Adrenal gland (tissue), 12 donors: ENCODE data around the gene SCFD2. TPM values are rescaled to one million over a fixed set of nuclear protein-coding genes. Genes with fewer than 3 reads are reported as not detected.

Source experiments
- DNase-seq, 7 donors: peaks; one replicate each; pipeline ENCODE4 v3.0.0-alpha.2; 2019 to 2020
- H3K27ac ChIP-seq, 5 donors: fragments of 200-600 bp; sonication (generic) in 4 of 5; 1 replicate in 3 of 5; 2 replicates in 2 of 5; pipeline versions ENCODE4 v1.5.1 to v1.8.0; 2016 to 2020; ENCODE audit warnings: mild to moderate bottlenecking in 1 of 5
- H3K27me3 ChIP-seq: fragments of 200-600 bp; 2 replicates; pipeline ENCODE4 v1.8.0; 2021
- H3K36me3 ChIP-seq, 2 donors: fragments of 200-600 bp; replicated peaks in 1 of 2; 1 replicate in 1 of 2; 2 replicates in 1 of 2; pipeline versions ENCODE4 v1.5.1 to v1.8.0; 2018 to 2022
- H3K4me1 ChIP-seq, 2 donors: fragments of 200-600 bp; replicated peaks in 1 of 2; 1 replicate in 1 of 2; 2 replicates in 1 of 2; pipeline versions ENCODE4 v1.5.1 to v1.8.0; 2018 to 2021
- H3K4me3 ChIP-seq, 4 donors: fragments of 200-600 bp; sonication (generic) in 3 of 4; one replicate each; pipeline ENCODE4 v1.5.1; 2016 to 2018
- H3K9me3 ChIP-seq, 3 donors: fragments of 200-600 bp; sonication (generic) in 1 of 3; replicated peaks in 1 of 3; 1 replicate in 2 of 3; 2 replicates in 1 of 3; pipeline versions ENCODE4 v1.5.1 to v1.8.0; 2016 to 2021
- POLR2A ChIP-seq, 2 donors: fragments of 450-650 bp; IDR thresholded peaks; one replicate each; pipeline ENCODE4 v1.6.1; 2017; ENCODE audit warnings: antibody characterized with exemption in 2 of 2, mild to moderate bottlenecking in 2 of 2, moderate library complexity in 1 of 2
- WGBS, 4 donors: extraction: QIAGEN DNeasy Blood & Tissue Kit in 2 of 4; methylation state at CpG; one replicate each; pipeline versions ENCODE4 v1.1.5 to v1.1.7; 2013 to 2017; 5-methylcytosine and 5-hydroxymethylcytosine counted together
- intact Hi-C, 2 donors: fragments of 100-400 bp; cut with DNase I; formaldehyde crosslinking; loops; one replicate each; pipeline versions ENCODE4 v1.14.1 to v1.15.0; 2022 to 2023
- polyA plus RNA-seq, 3 donors: library from polyadenylated mRNA; stranded (reverse); fragments of 200-250 nt in 2 of 3; fragments of 350-450 nt in 1 of 3; fragmentation: Illumina TruSeq in 1 of 3; extraction: RNeasy Lipid Tissue Mini Kit (QIAGEN cat#74804) in 1 of 3; gene quantifications; one replicate each; pipeline ENCODE4 v1.2.3, GENCODE V29; 2013 to 2014
- total RNA-seq, 9 donors: library from RNA; depleted of rRNA in 4 of 9; stranded (reverse); fragments of >200 nt in 4 of 9; fragments of 120-200 nt in 1 of 9; fragmentation: NEBNext Ultra II Directional in 1 of 9; extraction: Animal tissue kit (Norgen Biotek cat#: 25700) in 1 of 9; gene quantifications; one replicate each; pipeline versions ENCODE4 v1.1.0 to v1.2.4, GENCODE V29; 2013 to 2023
- TF ChIP-seq, protein P1 (sequence below), 6 experiments: fragments of 450-650 bp in 4 of 6; fragments of 200-600 bp in 2 of 6; sonication (generic) in 1 of 6; IDR thresholded peaks; 1 replicate in 5 of 6; 2 replicates in 1 of 6; pipeline versions ENCODE4 v1.5.1 to v1.8.0; 2016 to 2021; ENCODE audit warnings: antibody characterized with exemption in 6 of 6, mild to moderate bottlenecking in 2 of 6, moderate library complexity in 1 of 6
- donor health status: healthy with polysubstance abuse.
- donor health status: Bipolar disorder and iron deficiency.
- donor health status: DM: yes; HTN: yes; CAD: no.
- donor health status: DM: no; HTN: no; CAD: no.
- donor health status: DM: no; HTN: no; CAD: no.
- donor health status: DM: yes; HTN: yes; CAD: no.

SCFD2 gene
- total and polyA plus RNA-seq, 12 donors = 5.2 to 34.9 (median 23.4) TPM

DNA sequence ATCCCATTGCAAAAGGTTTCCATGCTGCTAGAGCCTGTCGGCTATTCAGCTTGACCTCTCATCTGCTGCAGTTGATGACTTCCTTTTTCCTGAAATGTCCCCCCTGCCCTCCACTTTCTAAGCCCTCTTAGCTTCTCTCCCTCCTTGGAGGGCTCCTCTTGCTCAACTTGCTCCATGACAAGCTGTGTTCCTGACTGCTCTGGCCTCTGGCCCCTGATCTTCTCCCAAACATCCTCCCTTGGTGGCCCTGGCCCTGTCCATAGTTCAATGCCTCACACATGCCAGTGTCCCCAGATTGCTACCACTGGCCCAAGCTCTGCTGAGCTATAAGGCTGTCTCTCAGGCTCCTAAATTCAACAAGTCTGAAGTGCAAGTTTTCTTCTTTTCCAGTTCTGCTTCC, 474.1 kb downstream of the SCFD2 start:
- no peak for TF ChIP-seq POLR2A (IDR thresholded peaks at IDR 0.05)
- TF ChIP-seq, protein P1, sequence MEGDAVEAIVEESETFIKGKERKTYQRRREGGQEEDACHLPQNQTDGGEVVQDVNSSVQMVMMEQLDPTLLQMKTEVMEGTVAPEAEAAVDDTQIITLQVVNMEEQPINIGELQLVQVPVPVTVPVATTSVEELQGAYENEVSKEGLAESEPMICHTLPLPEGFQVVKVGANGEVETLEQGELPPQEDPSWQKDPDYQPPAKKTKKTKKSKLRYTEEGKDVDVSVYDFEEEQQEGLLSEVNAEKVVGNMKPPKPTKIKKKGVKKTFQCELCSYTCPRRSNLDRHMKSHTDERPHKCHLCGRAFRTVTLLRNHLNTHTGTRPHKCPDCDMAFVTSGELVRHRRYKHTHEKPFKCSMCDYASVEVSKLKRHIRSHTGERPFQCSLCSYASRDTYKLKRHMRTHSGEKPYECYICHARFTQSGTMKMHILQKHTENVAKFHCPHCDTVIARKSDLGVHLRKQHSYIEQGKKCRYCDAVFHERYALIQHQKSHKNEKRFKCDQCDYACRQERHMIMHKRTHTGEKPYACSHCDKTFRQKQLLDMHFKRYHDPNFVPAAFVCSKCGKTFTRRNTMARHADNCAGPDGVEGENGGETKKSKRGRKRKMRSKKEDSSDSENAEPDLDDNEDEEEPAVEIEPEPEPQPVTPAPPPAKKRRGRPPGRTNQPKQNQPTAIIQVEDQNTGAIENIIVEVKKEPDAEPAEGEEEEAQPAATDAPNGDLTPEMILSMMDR (IDR thresholded peaks at IDR 0.05) = no peak
- no peak for DNase-seq
- intact Hi-C loops = no loop called here
- Histone ChIP-seq H3K36me3 (no peaks in the 10 kb centered on the region), H3K27ac (no peak overlapping the region), H3K27me3 (no peaks in the 10 kb centered on the region), H3K4me3 (no peak overlapping the region), H3K4me1 (no peaks in the 10 kb centered on the region), H3K9me3 (no peaks in the 10 kb centered on the region)
- 59 to 80% (median 75%) methylated on average over 1 of the region's 1 CpG for WGBS, 4 donors

DNA sequence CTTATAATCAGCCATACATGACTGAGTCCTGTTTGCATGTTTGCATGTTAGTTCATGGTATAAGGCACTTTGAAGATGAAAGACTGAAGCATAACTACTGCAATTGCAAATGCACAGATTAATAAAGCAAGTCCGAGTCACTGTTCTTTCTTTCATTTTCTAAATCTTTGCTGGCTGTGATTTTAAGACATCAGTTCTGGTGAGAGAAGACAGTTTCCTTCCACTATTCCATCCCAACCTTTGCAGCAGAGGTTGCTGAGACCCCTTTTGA, 475.4 kb downstream of the SCFD2 start:
- Histone ChIP-seq H3K4me1 (no peaks in the 10 kb centered on the region), H3K9me3 (no peaks in the 10 kb centered on the region), H3K36me3 (no peaks in the 10 kb centered on the region), H3K4me3 (no peak overlapping the region), H3K27ac (no peak overlapping the region), H3K27me3 (no peaks in the 10 kb centered on the region)
- intact Hi-C loops = no loop called here
- WGBS, 4 donors = 88 to 100% (median 96%) methylated on average over 1 of the region's 1 CpG
- TF ChIP-seq POLR2A (IDR thresholded peaks at IDR 0.05) = no peak
- TF ChIP-seq, protein P1 (IDR thresholded peaks at IDR 0.05) = no peak
- DNase-seq = no peak

DNA sequence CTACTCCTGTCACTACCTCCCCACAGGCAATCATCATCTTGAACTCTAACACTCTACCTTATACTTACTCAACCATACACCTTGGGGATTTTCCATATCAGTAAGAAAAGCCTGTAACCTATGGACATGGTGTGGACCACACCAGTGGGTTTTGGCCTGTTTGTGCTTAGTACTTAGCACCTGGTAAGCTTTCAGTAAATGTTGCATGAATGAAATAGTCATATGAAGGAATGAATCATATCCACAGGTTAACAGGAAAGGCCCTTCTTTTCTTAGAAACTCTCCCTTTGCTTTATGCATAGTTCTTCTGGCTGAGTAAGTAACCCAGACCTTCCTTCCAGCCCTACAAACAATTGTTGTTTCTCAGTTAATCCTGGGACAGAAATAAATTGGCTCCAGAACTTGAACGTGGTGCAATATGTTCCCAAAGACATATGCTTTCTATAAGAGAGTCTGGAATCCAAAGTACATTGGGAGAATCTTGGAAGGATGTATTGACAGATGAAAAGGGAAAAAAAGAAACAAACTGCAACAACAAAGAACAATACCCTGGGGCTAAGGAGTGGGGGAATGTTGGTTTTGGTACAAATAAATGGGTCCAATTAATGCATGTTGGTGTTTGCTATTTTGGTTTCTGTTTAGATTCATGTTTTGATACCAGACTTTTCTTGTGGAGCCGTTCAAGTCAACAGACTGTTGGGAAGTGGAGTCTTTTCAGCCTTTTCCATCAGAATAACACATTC, 475.9 kb downstream of the SCFD2 start:
- no peak for TF ChIP-seq POLR2A (IDR thresholded peaks at IDR 0.05)
- TF ChIP-seq, protein P1 (IDR thresholded peaks at IDR 0.05) = no peak
- H3K27ac ChIP-seq = no peak overlapping the region
- no peaks in the 10 kb centered on the region for H3K9me3 ChIP-seq
- H3K4me3 ChIP-seq = no peak overlapping the region
- intact Hi-C loops = no loop called here
- DNase-seq = no peak
- no peaks in the 10 kb centered on the region for H3K27me3 ChIP-seq
- WGBS, 4 donors = 74 to 80% (median 76%) methylated on average over 2 of the region's 2 CpGs
- no peaks in the 10 kb centered on the region for H3K36me3 ChIP-seq
- no peaks in the 10 kb centered on the region for H3K4me1 ChIP-seq

DNA sequence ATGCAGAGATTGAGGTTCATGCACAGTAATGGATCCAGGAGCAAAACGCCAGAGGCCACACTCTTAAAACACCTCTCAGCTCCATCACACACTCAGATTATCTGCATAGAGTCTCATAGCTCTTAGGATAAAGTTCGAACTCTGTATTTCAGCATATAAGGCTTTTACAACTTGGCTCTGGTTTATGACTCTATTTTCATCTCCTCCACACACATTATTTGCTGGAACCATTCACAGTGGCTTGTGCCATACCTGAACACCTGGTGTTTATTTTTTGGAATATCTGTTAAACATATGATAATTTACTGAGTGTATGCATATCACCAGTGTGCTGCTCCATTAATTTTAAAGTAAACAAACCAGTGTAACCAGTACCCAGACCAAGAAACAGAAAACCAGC, 476.5 kb downstream of the SCFD2 start:
- WGBS, 4 donors = 88 to 93% (median 89%) methylated on average over 2 of the region's 2 CpGs

More for the DNA sequence above, 476.5 kb downstream of the SCFD2 start:
- no peaks in the 10 kb centered on the region for H3K4me1 ChIP-seq
- DNase-seq = no peak
- H3K36me3 ChIP-seq = no peaks in the 10 kb centered on the region
- H3K27ac ChIP-seq = no peak overlapping the region
- TF ChIP-seq POLR2A (IDR thresholded peaks at IDR 0.05) = no peak
- TF ChIP-seq, protein P1 (IDR thresholded peaks at IDR 0.05) = no peak
- H3K4me3 ChIP-seq = no peak overlapping the region
- H3K9me3 ChIP-seq = no peaks in the 10 kb centered on the region
- intact Hi-C loops = no loop called here
- H3K27me3 ChIP-seq = no peaks in the 10 kb centered on the region
